Esophagus muscularis mucosa (tissue), 4 donors: ENCODE data around the gene RPL27A. TPM values are rescaled to one million over a fixed set of nuclear protein-coding genes. Genes with fewer than 3 reads are reported as not detected.

ENCODE experiments used
- DNase-seq: peaks from one replicate; pipeline ENCODE4 v3.0.0-alpha.2; 2017; ENCODE audit errors: extremely low spot score
- H3K27ac ChIP-seq, 4 donors: fragments of 200-600 bp; sonication (generic); replicated peaks in 1 of 4; 1 replicate in 3 of 4; 2 replicates in 1 of 4; pipeline ENCODE4 v1.5.1; 2016 to 2019; ENCODE audit warnings: mild to moderate bottlenecking in 1 of 4
- H3K27me3 ChIP-seq, 4 donors: fragments of 200-600 bp; sonication (generic); one replicate each; pipeline versions ENCODE4 v1.5.1 to v1.6.0; 2016 to 2019
- H3K36me3 ChIP-seq, 4 donors: fragments of 200-600 bp; sonication (generic); one replicate each; pipeline ENCODE4 v1.5.1; 2016 to 2019
- H3K4me1 ChIP-seq, 4 donors: fragments of 200-600 bp; sonication (generic); one replicate each; pipeline ENCODE4 v1.5.1; 2016 to 2019
- H3K4me3 ChIP-seq, 4 donors: fragments of 200-600 bp; sonication (generic); 1 replicate in 2 of 4; 2 replicates in 2 of 4; pipeline ENCODE4 v1.5.1; 2016 to 2019; ENCODE audit warnings: mild to moderate bottlenecking in 4 of 4, moderate library complexity in 1 of 4
- H3K9me3 ChIP-seq, 4 donors: fragments of 200-600 bp; sonication (generic); 1 replicate in 3 of 4; 2 replicates in 1 of 4; pipeline ENCODE4 v1.5.1; 2016 to 2019
- CTCF ChIP-seq, 3 experiments: fragments of 200-600 bp in 2 of 3; fragments of 450-650 bp in 1 of 3; sonication (generic) in 2 of 3; IDR thresholded peaks; one replicate each; pipeline ENCODE4 v1.5.1; 2017 to 2019; ENCODE audit warnings: antibody characterized with exemption in 3 of 3, mild to moderate bottlenecking in 2 of 3, moderate library complexity in 1 of 3
- EP300 ChIP-seq: sonication (generic); formaldehyde crosslinking; IDR thresholded peaks from one replicate; pipeline ENCODE4 v1.6.1; 2017; ENCODE audit warnings: antibody characterized with exemption
- POLR2A ChIP-seq: fragments of 450-650 bp; IDR thresholded peaks from one replicate; pipeline ENCODE4 v1.6.1; 2017; ENCODE audit warnings: antibody characterized with exemption, moderate library complexity, mild to moderate bottlenecking, low read depth
- POLR2AphosphoS5 ChIP-seq, 2 donors: sonication (generic); formaldehyde crosslinking; IDR thresholded peaks; one replicate each; pipeline ENCODE4 v1.6.1; 2017; ENCODE audit warnings: antibody characterized with exemption in 2 of 2
- WGBS: methylation state at CpG from one replicate; pipeline ENCODE4 v1.1.5; 2018; 5-methylcytosine and 5-hydroxymethylcytosine counted together
- intact Hi-C: fragments of 100-400 bp; cut with DNase I; formaldehyde crosslinking; loops from one replicate; pipeline ENCODE4 v1.15.1; 2023
- total RNA-seq, 4 donors: library from RNA; depleted of rRNA; stranded (reverse); fragments of >200 nt; gene quantifications; one replicate each; pipeline versions ENCODE4 v1.1.0 to v1.2.1, GENCODE V29; 2016

Gene RPL27A
- total RNA-seq, 4 donors from 2014 or later = 665 to 1,629 (median 791) TPM

- peaks cover 4 to 38% (median 33%) of the 10 kb centered on the region in 4 donors for H3K36me3 ChIP-seq
- WGBS = 60% methylated on average over 6 of the region's 6 CpGs
- no peaks in the 10 kb centered on the region for H3K9me3 ChIP-seq
- H3K4me1 ChIP-seq = peaks cover 72 to 90% (median 89%) of the 10 kb centered on the region in 4 donors
- no peak overlapping the region for H3K4me3 ChIP-seq
- no peak for DNase-seq
- no peak for TF ChIP-seq CTCF (IDR thresholded peaks at IDR 0.05)
- TF ChIP-seq POLR2AphosphoS5 (IDR thresholded peaks at IDR 0.05) = no peak
- TF ChIP-seq POLR2A = no peak
- intact Hi-C loops = loop anchor here (5.0 kb wide), 1 partner anchor 33 kb away; no protein-coding TSS in a partner anchor
- H3K27me3 ChIP-seq = no peaks in the 10 kb centered on the region
- H3K27ac ChIP-seq = peak overlapping the region; percentile 90 to 97 (median 93)
These were observed 46.5 kb downstream of the RPL27A start for GRCh38 chr11:8729067-8729466.

GRCh38 chr11:8729837-8730696 is 47.5 kb downstream of the RPL27A start:
- H3K27ac ChIP-seq = peak overlapping the region; percentile 90 to 97 (median 93)
- DNase-seq = no peak
- H3K9me3 ChIP-seq = no peaks in the 10 kb centered on the region
- TF ChIP-seq POLR2A (no peak), EP300 (no peak), CTCF (IDR thresholded peaks at IDR 0.05) (peak in 1 of 3 experiments; percentile 5), POLR2AphosphoS5 (IDR thresholded peaks at IDR 0.05) (no peak)
- no peaks in the 10 kb centered on the region for H3K27me3 ChIP-seq
- WGBS = 86% methylated on average over 32 of the region's 38 CpGs
- peaks cover 79 to 90% (median 87%) of the 10 kb centered on the region in 4 donors for H3K4me1 ChIP-seq
- intact Hi-C loops = loop anchor here (5.0 kb wide), 1 partner anchor 32 kb away; no protein-coding TSS in a partner anchor
- H3K36me3 ChIP-seq = peaks cover 0 to 31% (median 26%) of the 10 kb centered on the region in 4 donors
- H3K4me3 ChIP-seq = no peak overlapping the region

- DNase-seq = no peak
- Histone ChIP-seq H3K9me3 (no peaks in the 10 kb centered on the region), H3K27ac (peak overlapping the region; percentile 90 to 97 (median 93)), H3K4me1 (peaks cover 85 to 96% (median 92%) of the 10 kb centered on the region in 4 donors), H3K36me3 (peaks cover 0 to 30% (median 21%) of the 10 kb centered on the region in 4 donors), H3K4me3 (no peak overlapping the region), H3K27me3 (no peaks in the 10 kb centered on the region)
- TF ChIP-seq EP300 (no peak), POLR2A (no peak), POLR2AphosphoS5 (IDR thresholded peaks at IDR 0.05) (no peak), CTCF (IDR thresholded peaks at IDR 0.05) (no peak)
- 90% methylated on average over 19 of the region's 23 CpGs for WGBS
- intact Hi-C loops = no loop called here
These were observed 48.1 kb downstream of the RPL27A start for GRCh38 chr11:8730697-8731020.

GRCh38 chr11:8731647-8732323 is 49.2 kb downstream of the RPL27A start:
- Histone ChIP-seq H3K4me3 (no peak overlapping the region), H3K4me1 (peaks cover 80 to 99% (median 92%) of the 10 kb centered on the region in 4 donors), H3K27me3 (no peaks in the 10 kb centered on the region), H3K36me3 (peaks cover 0 to 26% (median 15%) of the 10 kb centered on the region in 4 donors), H3K27ac (peak overlapping the region; percentile 90 to 97 (median 93)), H3K9me3 (no peaks in the 10 kb centered on the region)
- intact Hi-C loops = no loop called here
- DNase-seq = no peak
- WGBS = 71% methylated on average over 3 of the region's 3 CpGs
- TF ChIP-seq POLR2AphosphoS5 (IDR thresholded peaks at IDR 0.05) = no peak
- no peak for TF ChIP-seq POLR2A
- TF ChIP-seq EP300 = no peak
- TF ChIP-seq CTCF (IDR thresholded peaks at IDR 0.05) = no peak
